GM18909 (cell line): ENCODE data around the gene CPN2.

ENCODE experiments used
- ATAC-seq: cut with Tn5 transposase; IDR thresholded peaks from one replicate; pipeline ENCODE4 v1.9.1; 2021; ENCODE audit warnings: mild to moderate bottlenecking; ENCODE audit not compliant: unreplicated experiment, poor library complexity

CPN2 gene

DNA sequence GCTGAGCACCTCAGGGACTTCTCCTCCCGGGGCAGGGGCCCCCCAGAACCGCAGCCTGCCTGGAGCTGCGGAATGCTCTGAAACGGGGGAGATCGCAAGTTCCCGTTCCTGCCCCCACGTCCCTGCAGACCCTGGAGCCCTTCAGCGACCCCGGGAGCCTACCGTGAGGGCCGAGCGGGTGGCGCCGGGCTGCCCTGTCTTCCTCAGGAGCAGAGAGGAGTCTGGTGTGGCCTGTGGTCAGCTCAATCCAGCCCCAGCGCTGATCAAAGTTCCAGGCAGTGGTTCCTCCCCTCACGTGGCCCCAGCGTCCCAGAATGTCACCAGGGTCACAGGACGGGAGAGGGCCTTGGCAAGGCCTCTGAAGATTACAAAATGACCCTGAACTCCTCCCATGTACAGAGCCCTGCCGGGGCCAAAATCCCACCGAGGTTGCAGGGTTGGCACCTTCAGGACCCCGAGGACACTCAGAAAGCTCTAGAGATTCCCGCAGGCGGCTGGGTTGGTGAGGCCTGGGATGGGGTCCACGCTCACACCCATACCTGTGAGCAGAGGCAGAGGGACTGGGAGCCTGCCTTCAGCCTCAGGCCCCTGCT lies at the start of gene CPN2:
TSS of gene CPN2 (minus strand) at position 249 of the 593 bp plus-strand sequence. CDS start 8,626 bp downstream, outside the sequence.
- no peak for ATAC-seq

- ATAC-seq: no peak
Observed at GRCh38 chr3:194399874-194400411, 48.8 kb upstream of the CPN2 start.

DNA sequence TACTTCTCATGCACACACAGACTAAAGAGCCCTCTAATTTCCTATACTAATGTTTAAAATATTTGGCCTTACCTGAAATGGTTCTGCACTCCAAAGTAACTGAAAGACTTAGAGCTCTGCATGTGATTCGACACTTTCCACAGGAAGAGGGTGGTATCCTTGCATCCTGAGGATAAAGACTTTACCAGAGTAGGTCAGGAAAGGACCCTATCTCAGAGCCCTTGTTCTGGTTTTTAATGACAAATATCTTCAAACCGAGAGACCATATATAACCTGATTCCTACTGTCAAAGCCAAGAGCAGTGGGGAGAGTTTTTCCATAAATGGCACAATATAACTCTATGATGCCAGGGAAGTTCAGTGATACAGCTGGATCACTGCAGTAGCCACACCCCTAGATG lies 48.0 kb upstream of the CPN2 start, which contains the start of gene GP5:
TSS of gene GP5 (minus strand) at position 101 of the 400 bp plus-strand sequence. CDS start 984 bp downstream, outside the sequence.
- ATAC-seq: no peak

DNA sequence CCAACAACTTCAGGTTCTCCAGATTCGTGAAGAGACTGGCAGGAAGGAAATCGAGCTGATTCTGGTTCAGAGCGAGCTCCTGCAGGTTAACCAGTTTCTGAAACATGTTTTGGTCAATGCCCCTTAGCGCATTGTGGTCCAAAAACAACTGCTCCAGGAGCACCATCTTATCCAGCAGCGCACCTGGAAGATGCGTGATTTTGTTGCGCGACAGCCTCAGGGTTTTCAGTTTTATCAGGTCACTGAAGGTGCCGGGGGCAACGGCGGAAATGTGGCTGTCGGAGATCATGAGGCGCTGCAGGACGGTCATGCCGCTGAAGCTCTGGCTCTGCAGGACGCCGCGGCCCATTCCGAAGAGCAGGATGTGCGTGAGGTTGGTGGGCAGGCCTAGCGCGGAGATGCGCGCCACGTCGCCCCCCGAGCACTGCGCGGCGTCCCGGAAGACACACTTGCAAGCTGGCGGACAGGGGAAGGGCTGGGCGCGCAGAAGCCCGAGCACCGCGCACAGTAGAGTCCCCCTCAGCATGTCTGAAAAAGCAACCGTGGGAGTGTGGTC lies 46.7 kb upstream of the CPN2 start:
- ATAC-seq: no peak

DNA sequence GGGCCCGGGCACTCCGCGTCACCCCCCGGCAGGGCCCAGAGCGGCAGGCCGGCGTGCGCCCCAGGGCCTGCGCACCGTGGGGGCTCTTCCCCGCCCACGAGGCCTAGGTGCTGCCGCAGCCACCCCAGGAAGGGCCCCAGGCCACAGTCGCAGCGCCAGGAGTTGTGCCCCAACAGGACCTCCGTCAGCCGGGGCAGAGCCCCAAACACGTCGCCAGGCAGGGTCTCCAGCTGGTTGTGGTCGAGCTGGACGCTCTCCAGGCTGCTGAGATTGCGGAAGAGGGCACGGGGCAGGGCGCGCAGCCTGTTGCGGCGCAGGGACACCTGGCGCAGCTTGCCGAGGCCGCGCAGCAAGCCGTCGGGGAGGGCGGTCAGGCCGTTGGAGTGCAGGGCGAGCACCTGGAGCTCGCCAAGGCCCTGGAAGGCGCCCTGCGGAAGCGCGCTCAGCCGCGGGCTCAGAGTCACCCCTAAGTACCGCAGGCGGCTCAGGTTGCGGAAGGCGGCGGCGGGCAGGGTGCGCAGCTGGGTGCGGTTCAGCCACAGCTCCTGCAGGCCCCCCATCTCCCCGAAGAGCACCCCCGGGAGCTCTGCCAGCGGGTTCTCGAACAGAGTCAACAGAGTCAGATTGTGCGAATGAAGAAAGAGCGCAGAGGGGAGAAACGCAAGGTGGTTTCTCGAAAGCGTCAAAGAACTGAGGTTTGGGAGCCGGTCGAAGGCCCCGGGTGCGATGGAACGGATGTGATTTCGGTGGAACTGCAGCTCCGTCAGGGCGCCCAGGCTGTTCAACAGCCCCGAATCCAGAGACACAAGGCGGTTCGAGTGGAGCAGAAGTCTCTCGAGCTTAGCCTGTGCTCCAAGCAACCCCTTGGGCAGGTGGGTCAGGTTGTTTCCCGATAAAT lies 46.0 kb upstream of the CPN2 start:
- peak; percentile 46 for ATAC-seq

DNA sequence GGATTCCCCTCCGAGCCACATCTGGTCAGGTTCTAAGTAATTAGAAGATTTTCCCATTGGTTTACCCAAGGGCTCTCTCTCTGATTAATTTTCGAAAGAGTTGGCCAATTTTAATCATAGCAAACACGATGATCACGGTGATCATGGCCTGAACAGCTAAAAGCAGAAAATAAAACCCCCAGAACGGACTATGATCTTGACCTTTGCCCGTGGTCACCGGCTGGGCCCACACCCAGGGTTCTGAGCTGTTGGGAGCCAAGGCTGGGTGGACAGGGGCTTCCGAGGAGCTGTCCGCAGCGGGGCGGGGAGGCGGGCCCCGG lies 45.4 kb upstream of the CPN2 start:
- ATAC-seq: no peak

DNA sequence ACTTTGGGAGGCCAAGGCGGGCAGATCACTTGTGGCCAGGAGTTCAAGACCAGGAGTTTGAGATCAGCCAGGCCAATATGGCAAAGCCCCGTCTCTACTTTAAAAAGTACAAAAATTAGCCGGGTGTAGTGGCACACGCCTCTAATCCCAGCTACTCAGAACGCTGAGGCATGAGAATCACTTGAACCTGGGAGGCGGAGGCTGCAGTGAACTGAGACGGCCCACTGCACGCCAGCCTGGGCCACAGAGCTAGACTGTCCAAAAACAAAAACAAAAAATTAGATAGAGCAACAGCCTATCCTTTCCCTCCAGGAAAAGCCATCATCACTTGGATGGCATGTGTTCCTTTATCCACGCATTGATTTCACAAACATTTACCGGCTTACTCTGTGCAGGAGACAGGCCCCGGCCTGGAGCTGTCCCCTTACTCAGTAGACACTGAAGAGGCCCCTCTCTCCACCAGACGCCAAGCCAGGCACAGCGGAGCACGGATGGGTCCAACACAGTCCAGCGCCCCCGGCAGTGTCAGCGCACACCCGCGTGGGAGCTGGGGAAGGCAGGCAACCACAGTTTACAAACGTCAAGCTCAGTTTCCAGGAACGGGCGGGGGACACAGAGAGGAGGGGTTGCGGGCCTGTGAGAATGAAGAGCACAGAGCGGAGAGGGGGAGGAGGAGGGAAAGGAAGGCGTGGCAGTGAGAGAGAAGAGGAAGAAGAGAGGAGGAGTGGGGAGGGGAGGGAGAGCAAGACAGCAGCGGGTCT lies 44.8 kb upstream of the CPN2 start:
- no peak for ATAC-seq

DNA sequence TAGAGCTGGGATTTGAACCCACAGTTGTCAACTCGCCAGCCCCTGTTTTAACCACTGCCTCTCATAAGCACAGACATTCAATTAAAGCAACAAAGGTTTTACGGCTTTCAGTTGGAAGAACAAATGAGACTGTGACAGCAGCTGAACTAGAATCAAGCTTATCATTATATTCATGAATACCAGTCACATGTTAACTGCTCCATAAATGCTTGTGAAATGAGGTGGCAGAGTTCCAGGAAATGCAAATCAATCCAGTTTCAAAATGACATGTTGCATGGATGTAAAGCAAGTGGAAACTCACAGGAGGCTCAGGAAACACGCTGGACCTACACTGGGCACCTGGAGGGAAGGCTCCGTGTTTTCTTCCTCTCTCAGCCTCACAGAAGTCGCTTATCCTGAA lies 44.1 kb upstream of the CPN2 start:
- ATAC-seq: no peak

GRCh38 chr3:194392576-194392975 lies 41.4 kb upstream of the CPN2 start:
- ATAC-seq: no peak

DNA sequence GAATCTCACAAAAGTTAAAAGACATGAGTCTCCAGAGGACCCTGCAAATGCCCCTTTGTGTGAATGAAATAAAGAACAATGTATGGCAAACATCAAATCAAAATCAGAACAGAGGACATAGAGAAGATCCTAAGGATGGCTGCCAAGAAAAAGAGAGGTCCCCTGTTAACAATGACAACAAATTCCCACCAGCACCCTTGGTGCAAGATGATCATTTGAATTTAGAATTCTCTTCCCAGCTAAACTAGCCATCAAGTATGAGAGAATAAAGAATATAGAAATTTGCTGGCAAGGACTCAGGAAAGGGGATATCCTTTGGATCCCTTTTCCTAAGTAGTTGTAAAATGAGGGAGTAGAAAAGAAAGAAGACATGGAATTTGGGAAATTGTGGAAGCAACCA lies 39.7 kb upstream of the CPN2 start:
- no peak for ATAC-seq

GRCh38 chr3:194389269-194389668 lies 38.1 kb upstream of the CPN2 start:
- ATAC-seq: no peak

GRCh38 chr3:194387926-194388418 lies 36.8 kb upstream of the CPN2 start:
- ATAC-seq: no peak

DNA sequence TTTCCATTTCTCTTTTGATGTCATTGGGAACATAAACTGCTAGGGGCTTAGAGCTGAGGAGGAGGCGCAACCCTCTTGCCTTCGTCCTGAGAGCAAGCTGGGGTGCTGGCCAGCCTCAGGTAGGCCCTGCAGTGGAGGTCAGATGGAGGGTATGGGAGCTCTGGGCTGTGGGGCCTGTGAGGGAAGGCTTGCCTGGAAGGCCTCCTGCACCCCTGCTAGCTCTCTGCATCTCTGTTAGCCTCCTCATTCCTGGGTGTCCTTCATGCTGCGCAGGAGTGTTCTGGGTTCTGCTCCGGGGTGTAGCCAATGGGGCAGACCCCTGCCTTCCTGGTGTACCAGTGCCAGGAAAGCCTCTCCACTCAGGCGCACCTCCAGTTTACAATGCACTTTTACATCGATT lies 36.1 kb upstream of the CPN2 start:
- ATAC-seq: no peak

DNA sequence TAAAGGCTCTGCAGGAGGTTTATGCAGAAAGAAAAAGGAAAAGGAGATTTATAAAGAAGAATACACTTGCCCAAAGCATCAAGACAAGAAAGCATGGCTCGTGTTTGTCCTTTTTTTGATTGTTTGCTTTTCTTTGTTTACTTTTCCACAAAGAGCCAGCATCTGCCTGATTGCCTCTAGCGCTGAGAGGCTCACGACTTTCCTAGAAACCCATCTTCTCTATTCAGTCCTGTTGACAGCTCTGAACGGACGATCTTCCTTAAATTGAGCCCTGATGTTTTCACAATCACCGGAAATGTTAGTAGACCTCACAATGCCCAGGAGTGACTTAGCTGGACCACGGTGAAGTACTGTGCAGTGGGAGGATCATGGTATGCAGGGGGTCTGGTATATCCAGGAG lies 35.5 kb upstream of the CPN2 start:
- no peak for ATAC-seq

DNA sequence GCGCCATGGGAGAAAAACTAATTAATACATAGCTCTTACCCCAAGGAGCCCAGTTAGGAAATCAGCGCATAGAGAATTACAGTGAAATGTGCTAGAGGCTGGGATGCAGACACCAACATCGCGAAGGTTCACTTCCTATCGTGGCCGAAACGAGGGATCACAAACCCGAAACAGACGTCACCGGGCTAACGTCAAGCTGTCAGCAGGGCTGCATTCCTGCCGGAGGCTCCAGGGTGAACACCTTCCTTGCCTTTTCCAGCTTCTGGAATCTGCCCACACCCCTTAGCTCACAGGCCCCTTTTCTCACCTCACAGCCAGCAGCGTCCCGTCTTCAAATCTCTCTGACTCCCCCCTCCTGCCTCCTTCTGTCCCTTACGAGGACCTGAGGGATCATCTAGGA lies 34.9 kb upstream of the CPN2 start:
- no peak for ATAC-seq

DNA sequence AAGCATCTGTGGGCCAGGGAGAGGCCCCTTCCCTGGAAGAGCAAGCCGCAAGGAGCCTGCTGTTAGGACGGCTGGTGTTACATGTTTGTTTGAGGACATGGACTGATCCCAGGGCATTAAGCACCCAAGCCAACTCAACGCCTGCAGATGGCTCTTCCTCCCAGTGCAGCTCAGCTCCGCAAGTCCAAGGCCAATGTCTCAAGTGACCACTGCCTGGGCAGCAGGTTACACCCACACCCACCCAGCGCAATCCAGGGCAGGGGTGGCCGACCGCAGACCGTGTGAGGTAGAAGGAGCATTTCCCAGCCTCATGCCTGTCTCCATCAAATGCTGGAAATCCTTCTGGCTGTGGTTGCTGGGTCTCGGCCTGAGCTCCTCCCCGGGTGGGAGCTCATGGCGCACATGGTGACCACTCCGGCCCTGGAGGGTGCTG lies 33.5 kb upstream of the CPN2 start:
- ATAC-seq: no peak

GRCh38 chr3:194384156-194384555 lies 33.0 kb upstream of the CPN2 start:
- no peak for ATAC-seq

GRCh38 chr3:194383276-194383940 lies 32.3 kb upstream of the CPN2 start:
- no peak for ATAC-seq

DNA sequence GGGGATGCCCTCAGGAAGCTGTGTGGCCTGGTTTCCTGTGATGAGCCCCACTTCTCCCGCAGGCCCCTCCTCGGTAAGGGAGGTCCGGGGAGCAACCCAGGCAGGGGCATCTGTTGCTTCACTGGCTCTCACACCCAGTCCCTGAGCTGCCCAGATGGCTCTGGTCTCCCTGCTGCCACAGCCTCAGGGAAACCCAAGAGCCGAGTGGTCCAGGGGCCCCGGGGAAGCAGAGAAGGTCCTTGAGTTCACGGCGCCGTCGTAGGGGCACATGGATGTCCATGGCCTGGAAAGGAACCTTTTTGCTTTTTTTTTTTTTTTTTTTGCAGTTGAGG lies 31.7 kb upstream of the CPN2 start:
- ATAC-seq: no peak
